Measurements from ENCODE around the gene NOP16.

The NOP16 gene

GRCh38 chr5:176384991-176385390 lies 3.4 kb downstream of the NOP16 start:
- no peak for DNase-seq (ENCODE audit: low read depth)

- no peak for DNase-seq (ENCODE audit: low read depth)
Observed at GRCh38 chr5:176384366-176384930, 4.0 kb downstream of the NOP16 start.

- DNase-seq (ENCODE audit: low read depth), result no peak
Observed at GRCh38 chr5:176383961-176384360, 4.4 kb downstream of the NOP16 start.

GRCh38 chr5:176383248-176383905 lies 5.0 kb downstream of the NOP16 start:
- no peak for DNase-seq (ENCODE audit: low read depth)

GRCh38 chr5:176382721-176383120 lies 5.7 kb downstream of the NOP16 start:
- no peak for DNase-seq (ENCODE audit: low read depth)

GRCh38 chr5:176381979-176382378 lies 6.4 kb downstream of the NOP16 start:
- no peak for DNase-seq (ENCODE audit: low read depth)

- DNase-seq (ENCODE audit: low read depth), result no peak
Observed at GRCh38 chr5:176381423-176381822, 7.0 kb downstream of the NOP16 start.

GRCh38 chr5:176379881-176380280 lies 8.5 kb downstream of the NOP16 start:
- DNase-seq (ENCODE audit: low read depth), result no peak

- DNase-seq (ENCODE audit: low read depth), result no peak
Observed at GRCh38 chr5:176373100-176373818, 15.1 kb downstream of the NOP16 start.

GRCh38 chr5:176371621-176372539 lies 16.5 kb downstream of the NOP16 start:
- no peak for DNase-seq (ENCODE audit: low read depth)

GRCh38 chr5:176369934-176370711 lies 18.3 kb downstream of the NOP16 start:
- DNase-seq (ENCODE audit: low read depth), result no peak

GRCh38 chr5:176368726-176369125 lies 19.7 kb downstream of the NOP16 start:
- no peak for DNase-seq (ENCODE audit: low read depth)

GRCh38 chr5:176366232-176366894 lies 22.0 kb downstream of the NOP16 start:
- DNase-seq (ENCODE audit: low read depth), result no peak

- DNase-seq (ENCODE audit: low read depth), result peak; percentile 45
Observed at GRCh38 chr5:176365351-176366231, 22.8 kb downstream of the NOP16 start, which contains the start of gene ARL10. Gene ARL10, plus strand, starts transcription at chr5:176365487. Its CDS starts 77 bp downstream, at chr5:176365564.

- DNase-seq (ENCODE audit: low read depth), result no peak
Observed at GRCh38 chr5:176364765-176365350, 23.5 kb downstream of the NOP16 start.

- no peak for DNase-seq (ENCODE audit: low read depth)
Observed at GRCh38 chr5:176362233-176362490, 26.2 kb downstream of the NOP16 start.

GRCh38 chr5:176361437-176362232 lies 26.8 kb downstream of the NOP16 start, which contains the start of gene KIAA1191:
Gene KIAA1191, minus strand, starts transcription at chr5:176361764. Its CDS starts 2,256 bp downstream, at chr5:176359508.
- peak; percentile 90 for DNase-seq (ENCODE audit: low read depth)

- no peak for DNase-seq (ENCODE audit: low read depth)
Observed at GRCh38 chr5:176360894-176361436, 27.4 kb downstream of the NOP16 start.

Measured in activated T-helper 9 cell treated with anti-CD3 and anti-CD28 coated beads, Interleukin-2, amount 50 U/mL, for 16 hours (primary cell).